Mesendoderm (in vitro differentiated cells): Measurements from ENCODE around the gene MTCH1.

Experiments used
- DNase-seq: peaks from one replicate; pipeline ENCODE4 v3.0.0; 2013
- H2AK5ac ChIP-seq: 2 replicates; pipeline ENCODE4 v1.6.1; 2013; ENCODE audit warnings: low read length, inconsistent platforms
- H2BK120ac ChIP-seq: 2 replicates; pipeline ENCODE4 v1.6.1; 2013; ENCODE audit warnings: low read depth, mild to moderate bottlenecking, low read length, moderate library complexity, mixed read lengths
- H2BK15ac ChIP-seq: replicated peaks from 2 replicates; pipeline ENCODE4 v1.6.1; 2013; ENCODE audit warnings: low read depth, mild to moderate bottlenecking, moderate library complexity
- H2BK5ac ChIP-seq: 2 replicates; pipeline ENCODE4 v1.6.1; 2013; ENCODE audit warnings: low read length, inconsistent platforms
- H3K18ac ChIP-seq: 2 replicates; pipeline ENCODE4 v1.6.1; 2013; ENCODE audit warnings: mild to moderate bottlenecking, low read length, mixed read lengths
- H3K23ac ChIP-seq: one replicate; pipeline ENCODE4 v1.6.1; 2013; ENCODE audit warnings: low read length
- H3K27ac ChIP-seq: 2 replicates; pipeline ENCODE4 v1.5.1; 2013; ENCODE audit warnings: low read depth, mild to moderate bottlenecking, inconsistent platforms, low read length, moderate library complexity
- H3K27me3 ChIP-seq: 2 replicates; pipeline ENCODE4 v1.6.1; 2013; ENCODE audit warnings: low read length, control low read depth, mild to moderate bottlenecking, inconsistent platforms; ENCODE audit not compliant: insufficient read depth, poor library complexity
- H3K36me3 ChIP-seq: 2 replicates; pipeline ENCODE4 v1.6.1; 2013; ENCODE audit warnings: low read length, inconsistent platforms; ENCODE audit not compliant: control insufficient read depth, insufficient read depth
- H3K4ac ChIP-seq: one replicate; pipeline ENCODE4 v1.6.1; 2013; ENCODE audit warnings: low read depth, mild to moderate bottlenecking, low read length, moderate library complexity
- H3K4me1 ChIP-seq: 2 replicates; pipeline ENCODE4 v1.6.1; 2013; ENCODE audit warnings: low read depth, low read length, inconsistent platforms; ENCODE audit not compliant: control insufficient read depth
- H3K4me2 ChIP-seq: 2 replicates; pipeline ENCODE4 v1.6.1; 2013; ENCODE audit warnings: low read length
- H3K4me3 ChIP-seq: 2 replicates; pipeline ENCODE4 v1.5.1; 2013; ENCODE audit warnings: mild to moderate bottlenecking, low read length
- H3K56ac ChIP-seq: one replicate; pipeline ENCODE4 v1.6.1; 2013; ENCODE audit warnings: low read length
- H3K79me1 ChIP-seq: 2 replicates; pipeline ENCODE4 v1.6.1; 2013; ENCODE audit warnings: low read length, inconsistent platforms
- H3K79me2 ChIP-seq: 2 replicates; pipeline ENCODE4 v1.6.1; 2013; ENCODE audit warnings: mild to moderate bottlenecking, low read length; ENCODE audit not compliant: control insufficient read depth, insufficient read depth
- H3K9ac ChIP-seq: 2 replicates; pipeline ENCODE4 v1.6.1; 2013; ENCODE audit warnings: low read length, inconsistent platforms
- H4K5ac ChIP-seq: one replicate; pipeline ENCODE4 v1.6.1; 2013; ENCODE audit warnings: low read length
- H4K8ac ChIP-seq: one replicate; pipeline ENCODE4 v1.6.1; 2013; ENCODE audit warnings: low read depth, mild to moderate bottlenecking, control low read depth, low read length, moderate library complexity
- WGBS: extraction: QIAGEN DNeasy Blood & Tissue Kit; methylation state at CpG from one replicate; pipeline ENCODE4 v1.1.7; 2013; ENCODE audit warnings: low lambda C conversion rate, missing lambda C conversion rate; ENCODE audit not compliant: insufficient coverage; ENCODE audit errors: extremely low coverage; 5-methylcytosine and 5-hydroxymethylcytosine counted together

The MTCH1 gene

GRCh38 chr6:37029249-37029971 lies 43.4 kb upstream of the MTCH1 start:
- H3K79me1 ChIP-seq, result no peaks in the 10 kb centered on the region
- no peak overlapping the region for H2BK15ac ChIP-seq
- no peak overlapping the region for H3K4me3 ChIP-seq
- H3K4ac ChIP-seq, result no peak overlapping the region
- no peak overlapping the region for H2AK5ac ChIP-seq
- no peak overlapping the region for H2BK5ac ChIP-seq
- no peak overlapping the region for H3K27ac ChIP-seq
- no peaks in the 10 kb centered on the region for H3K4me1 ChIP-seq
- peak; percentile 95 for DNase-seq
- H4K5ac ChIP-seq, result no peak overlapping the region
- H3K56ac ChIP-seq, result no peak overlapping the region
- H3K9ac ChIP-seq, result no peak overlapping the region
- no CpG with 5 or more reads among the region's 4 CpGs for WGBS
- no peaks in the 10 kb centered on the region for H3K79me2 ChIP-seq
- H2BK120ac ChIP-seq, result no peak overlapping the region
- H3K18ac ChIP-seq, result no peak overlapping the region
- H3K23ac ChIP-seq, result no peak overlapping the region
- no peak overlapping the region for H4K8ac ChIP-seq
- no peak overlapping the region for H3K4me2 ChIP-seq
- H3K27me3 ChIP-seq, result no peaks in the 10 kb centered on the region
- no peaks in the 10 kb centered on the region for H3K36me3 ChIP-seq

GRCh38 chr6:37027811-37028469 lies 41.9 kb upstream of the MTCH1 start:
- Histone ChIP-seq H3K9ac (no peak overlapping the region), H2BK120ac (no peak overlapping the region), H4K5ac (no peak overlapping the region), H2BK5ac (no peak overlapping the region), H4K8ac (no peak overlapping the region), H3K56ac (no peak overlapping the region), H3K79me2 (no peaks in the 10 kb centered on the region), H2AK5ac (no peak overlapping the region), H2BK15ac (no peak overlapping the region), H3K23ac (no peak overlapping the region), H3K79me1 (no peaks in the 10 kb centered on the region), H3K27ac (no peak overlapping the region), H3K4ac (no peak overlapping the region), H3K4me3 (no peak overlapping the region), H3K36me3 (no peaks in the 10 kb centered on the region), H3K4me1 (no peaks in the 10 kb centered on the region), H3K27me3 (no peaks in the 10 kb centered on the region), H3K4me2 (no peak overlapping the region), H3K18ac (no peak overlapping the region)
- WGBS, result no CpG with 5 or more reads among the region's 17 CpGs
- DNase-seq, result no peak

- Histone ChIP-seq H4K5ac (no peak overlapping the region), H3K36me3 (no peaks in the 10 kb centered on the region), H3K4me3 (no peak overlapping the region), H3K4ac (no peak overlapping the region), H3K23ac (no peak overlapping the region), H3K79me2 (no peaks in the 10 kb centered on the region), H3K56ac (no peak overlapping the region), H2BK120ac (no peak overlapping the region), H2AK5ac (no peak overlapping the region), H3K27ac (no peak overlapping the region), H3K18ac (no peak overlapping the region), H4K8ac (no peak overlapping the region), H3K27me3 (no peaks in the 10 kb centered on the region), H2BK5ac (no peak overlapping the region), H3K4me2 (no peak overlapping the region), H2BK15ac (no peak overlapping the region), H3K9ac (no peak overlapping the region), H3K4me1 (no peaks in the 10 kb centered on the region), H3K79me1 (no peaks in the 10 kb centered on the region)
- DNase-seq, result no peak
- no CpG with 5 or more reads among the region's 15 CpGs for WGBS
Measured at GRCh38 chr6:37027036-37027720, 41.2 kb upstream of the MTCH1 start.

- Histone ChIP-seq H2BK120ac (no peak overlapping the region), H3K4me2 (no peak overlapping the region), H3K4me3 (no peak overlapping the region), H3K79me2 (no peaks in the 10 kb centered on the region), H2BK5ac (no peak overlapping the region), H4K8ac (no peak overlapping the region), H3K56ac (peak overlapping the region; percentile 25), H3K9ac (no peak overlapping the region), H3K27me3 (no peaks in the 10 kb centered on the region), H4K5ac (no peak overlapping the region), H3K36me3 (no peaks in the 10 kb centered on the region), H3K18ac (no peak overlapping the region), H2AK5ac (no peak overlapping the region), H3K4ac (no peak overlapping the region), H3K4me1 (no peaks in the 10 kb centered on the region), H3K79me1 (no peaks in the 10 kb centered on the region), H3K23ac (no peak overlapping the region), H3K27ac (no peak overlapping the region), H2BK15ac (no peak overlapping the region)
- DNase-seq, result no peak
- WGBS, result no CpG with 5 or more reads among the region's 24 CpGs
Measured at GRCh38 chr6:37025621-37026466, 39.8 kb upstream of the MTCH1 start.

- Histone ChIP-seq H3K79me2 (no peaks in the 10 kb centered on the region), H2BK5ac (no peak overlapping the region), H3K18ac (no peak overlapping the region), H2AK5ac (no peak overlapping the region), H3K9ac (no peak overlapping the region), H3K4me2 (no peak overlapping the region), H4K8ac (no peak overlapping the region), H3K56ac (no peak overlapping the region), H3K4me1 (no peaks in the 10 kb centered on the region), H2BK120ac (no peak overlapping the region), H2BK15ac (no peak overlapping the region), H3K36me3 (no peaks in the 10 kb centered on the region), H3K23ac (no peak overlapping the region), H3K79me1 (no peaks in the 10 kb centered on the region), H3K4me3 (no peak overlapping the region), H4K5ac (no peak overlapping the region), H3K4ac (no peak overlapping the region), H3K27ac (no peak overlapping the region), H3K27me3 (no peaks in the 10 kb centered on the region)
- no CpG with 5 or more reads among the region's 15 CpGs for WGBS
- no peak for DNase-seq
Measured at GRCh38 chr6:37024656-37025337, 38.8 kb upstream of the MTCH1 start.
